Esophagus muscularis mucosa (tissue), 4 donors: Measurements from ENCODE around the gene PRRG4. TPM values are rescaled to one million over a fixed set of nuclear protein-coding genes. Genes with fewer than 3 reads are reported as not detected.

Source experiments
- DNase-seq: peaks from one replicate; pipeline ENCODE4 v3.0.0-alpha.2; 2017; ENCODE audit errors: extremely low spot score
- H3K27ac ChIP-seq, 4 donors: fragments of 200-600 bp; sonication (generic); replicated peaks in 1 of 4; 1 replicate in 3 of 4; 2 replicates in 1 of 4; pipeline ENCODE4 v1.5.1; 2016 to 2019; ENCODE audit warnings: mild to moderate bottlenecking in 1 of 4
- H3K27me3 ChIP-seq, 4 donors: fragments of 200-600 bp; sonication (generic); one replicate each; pipeline versions ENCODE4 v1.5.1 to v1.6.0; 2016 to 2019
- H3K36me3 ChIP-seq, 4 donors: fragments of 200-600 bp; sonication (generic); one replicate each; pipeline ENCODE4 v1.5.1; 2016 to 2019
- H3K4me1 ChIP-seq, 4 donors: fragments of 200-600 bp; sonication (generic); one replicate each; pipeline ENCODE4 v1.5.1; 2016 to 2019
- H3K4me3 ChIP-seq, 4 donors: fragments of 200-600 bp; sonication (generic); 1 replicate in 2 of 4; 2 replicates in 2 of 4; pipeline ENCODE4 v1.5.1; 2016 to 2019; ENCODE audit warnings: mild to moderate bottlenecking in 4 of 4, moderate library complexity in 1 of 4
- H3K9me3 ChIP-seq, 4 donors: fragments of 200-600 bp; sonication (generic); 1 replicate in 3 of 4; 2 replicates in 1 of 4; pipeline ENCODE4 v1.5.1; 2016 to 2019
- CTCF ChIP-seq, 3 experiments: fragments of 200-600 bp in 2 of 3; fragments of 450-650 bp in 1 of 3; sonication (generic) in 2 of 3; IDR thresholded peaks; one replicate each; pipeline ENCODE4 v1.5.1; 2017 to 2019; ENCODE audit warnings: antibody characterized with exemption in 3 of 3, mild to moderate bottlenecking in 2 of 3, moderate library complexity in 1 of 3
- EP300 ChIP-seq: sonication (generic); formaldehyde crosslinking; IDR thresholded peaks from one replicate; pipeline ENCODE4 v1.6.1; 2017; ENCODE audit warnings: antibody characterized with exemption
- POLR2A ChIP-seq: fragments of 450-650 bp; IDR thresholded peaks from one replicate; pipeline ENCODE4 v1.6.1; 2017; ENCODE audit warnings: antibody characterized with exemption, moderate library complexity, mild to moderate bottlenecking, low read depth
- POLR2AphosphoS5 ChIP-seq, 2 donors: sonication (generic); formaldehyde crosslinking; IDR thresholded peaks; one replicate each; pipeline ENCODE4 v1.6.1; 2017; ENCODE audit warnings: antibody characterized with exemption in 2 of 2
- WGBS: methylation state at CpG from one replicate; pipeline ENCODE4 v1.1.5; 2018; 5-methylcytosine and 5-hydroxymethylcytosine counted together
- intact Hi-C: fragments of 100-400 bp; cut with DNase I; formaldehyde crosslinking; loops from one replicate; pipeline ENCODE4 v1.15.1; 2023
- total RNA-seq, 4 donors: library from RNA; depleted of rRNA; stranded (reverse); fragments of >200 nt; gene quantifications; one replicate each; pipeline versions ENCODE4 v1.1.0 to v1.2.1, GENCODE V29; 2016

The PRRG4 gene
- total RNA-seq, 4 donors from 2014 or later, result 1.7 to 2.8 (median 2.2) TPM

GRCh38 chr11:32893343-32894148 lies 63.8 kb downstream of the PRRG4 start:
- Histone ChIP-seq H3K36me3 (no peaks in the 10 kb centered on the region), H3K27me3 (no peaks in the 10 kb centered on the region), H3K4me3 (peak overlapping the region; percentile 71 to 99 (median 96)), H3K27ac (peak overlapping the region; percentile 85 to 97 (median 96)), H3K4me1 (peaks cover 10 to 32% (median 21%) of the 10 kb centered on the region in 4 donors), H3K9me3 (no peaks in the 10 kb centered on the region)
- intact Hi-C loops, result loop anchor here (5.0 kb wide), 1 partner anchor 144 kb away; the partner anchor contains the start of gene TCP11L1
- TF ChIP-seq EP300 (no peak), POLR2AphosphoS5 (IDR thresholded peaks at IDR 0.05) (no peak), POLR2A (no peak), CTCF (IDR thresholded peaks at IDR 0.05) (peak; percentile 46 to 57 (median 47))
- WGBS, result under 1% methylated on average over 14 of the region's 66 CpGs
- no peak for DNase-seq

- Histone ChIP-seq H3K4me1 (peaks cover 13 to 32% (median 21%) of the 10 kb centered on the region in 4 donors), H3K36me3 (no peaks in the 10 kb centered on the region), H3K4me3 (peak overlapping the region; percentile 71 to 99 (median 96)), H3K27me3 (no peaks in the 10 kb centered on the region), H3K9me3 (no peaks in the 10 kb centered on the region), H3K27ac (peak overlapping the region; percentile 85 to 97 (median 96))
- TF ChIP-seq POLR2A, result no peak
- peak; percentile 37 to 72 for TF ChIP-seq POLR2AphosphoS5 (IDR thresholded peaks at IDR 0.05)
- intact Hi-C loops, result loop anchor here (5.0 kb wide), 1 partner anchor 143 kb away; the partner anchor contains the start of gene TCP11L1
- WGBS, result 4% methylated on average over 14 of the region's 14 CpGs
- DNase-seq, result no peak
Observed at GRCh38 chr11:32894149-32894827, 64.6 kb downstream of the PRRG4 start.

- Histone ChIP-seq H3K36me3 (no peaks in the 10 kb centered on the region), H3K27ac (peak overlapping the region in 3 of 4 donors; percentile 96 to 97 (median 97)), H3K4me3 (peak overlapping the region in 1 of 4 donors; percentile 97), H3K4me1 (peaks cover 14 to 32% (median 23%) of the 10 kb centered on the region in 4 donors), H3K27me3 (no peaks in the 10 kb centered on the region), H3K9me3 (no peaks in the 10 kb centered on the region)
- 65% methylated on average over 3 of the region's 3 CpGs for WGBS
- no peak for DNase-seq
- TF ChIP-seq EP300 (no peak), CTCF (IDR thresholded peaks at IDR 0.05) (no peak), POLR2A (no peak), POLR2AphosphoS5 (IDR thresholded peaks at IDR 0.05) (no peak)
- intact Hi-C loops, result loop anchor here (5.0 kb wide), 2 partner anchors 142 to 308 kb away; partner anchors contain the start of gene TCP11L1
Observed at GRCh38 chr11:32894921-32895320, 65.2 kb downstream of the PRRG4 start.

GRCh38 chr11:32895471-32895870 lies 65.7 kb downstream of the PRRG4 start:
- no peak for DNase-seq
- Histone ChIP-seq H3K4me3 (no peak overlapping the region), H3K9me3 (no peaks in the 10 kb centered on the region), H3K27me3 (no peaks in the 10 kb centered on the region), H3K4me1 (peaks cover 14 to 32% (median 25%) of the 10 kb centered on the region in 4 donors), H3K36me3 (no peaks in the 10 kb centered on the region), H3K27ac (no peak overlapping the region)
- TF ChIP-seq CTCF (IDR thresholded peaks at IDR 0.05) (no peak), EP300 (no peak), POLR2A (no peak), POLR2AphosphoS5 (IDR thresholded peaks at IDR 0.05) (no peak)
- 32% methylated on average over 1 of the region's 1 CpG for WGBS
- intact Hi-C loops, result loop anchor here (5.0 kb wide), 1 partner anchor 308 kb away; no protein-coding TSS in a partner anchor

- no peak for DNase-seq
- intact Hi-C loops, result loop anchor here (5.0 kb wide), 1 partner anchor 310 kb away; no protein-coding TSS in a partner anchor
- Histone ChIP-seq H3K4me1 (peaks cover 13 to 24% (median 19%) of the 10 kb centered on the region in 4 donors), H3K9me3 (no peaks in the 10 kb centered on the region), H3K27me3 (no peaks in the 10 kb centered on the region), H3K36me3 (no peaks in the 10 kb centered on the region), H3K4me3 (no peak overlapping the region), H3K27ac (no peak overlapping the region)
- TF ChIP-seq EP300 (no peak), POLR2A (no peak), POLR2AphosphoS5 (IDR thresholded peaks at IDR 0.05) (no peak), CTCF (IDR thresholded peaks at IDR 0.05) (no peak)
- WGBS, result 80% methylated on average over 1 of the region's 1 CpG
Observed at GRCh38 chr11:32897103-32897502, 67.4 kb downstream of the PRRG4 start.
